T-helper 22 cell (primary cell): Measurements from ENCODE around the gene RTP5.
"Not testable (repeated sequence)": the region's sequence is repeated elsewhere in the genome, so short reads cannot be mapped to it uniquely, and the experiment has no call there.

Experiments used
- DNase-seq: peaks from one replicate; pipeline ENCODE4 v3.0.0-alpha.2; 2020; ENCODE audit warnings: low read depth

The RTP5 gene

DNA sequence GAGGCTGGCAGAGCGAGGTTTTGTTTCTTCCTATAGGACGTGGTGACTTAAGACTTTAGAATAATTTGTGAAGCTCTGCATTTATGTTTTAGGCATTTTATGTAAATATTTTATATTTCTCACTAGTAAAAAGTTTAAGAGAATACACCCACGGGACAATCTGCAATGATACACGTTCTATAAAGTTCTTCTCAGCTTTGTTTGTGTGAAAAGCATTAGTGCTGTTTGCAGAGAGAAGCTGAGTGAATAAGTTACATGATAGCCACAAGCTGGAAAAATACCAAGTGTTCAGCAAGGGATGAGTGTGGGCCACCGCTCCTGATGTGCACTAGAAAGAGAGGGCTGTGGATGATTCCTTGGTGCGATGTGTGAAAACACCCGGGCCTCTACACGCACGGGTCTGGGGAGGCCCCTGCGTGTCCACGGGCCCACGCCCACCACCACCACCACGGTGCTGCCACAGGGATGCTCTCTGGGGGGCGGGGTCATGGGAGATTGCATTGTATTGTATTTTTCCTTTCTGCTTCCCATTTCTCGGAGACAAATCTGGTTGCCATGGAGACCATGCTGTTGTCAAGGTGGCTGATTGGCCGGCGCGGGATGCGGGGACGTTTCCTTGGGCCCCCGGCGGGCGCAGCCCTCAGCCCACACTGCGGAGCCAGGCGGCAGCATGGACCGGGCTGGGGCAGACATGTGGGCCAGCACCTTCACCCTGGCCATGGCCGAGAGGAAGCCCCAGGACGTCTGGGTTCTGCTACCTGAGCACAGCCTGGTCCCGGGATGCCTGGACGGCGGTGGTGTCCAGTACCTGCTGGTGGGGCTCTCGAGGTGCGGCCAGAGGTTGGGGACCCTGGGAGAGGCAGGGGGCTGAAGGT, at the start of gene RTP5:
Gene RTP5, plus strand, starts transcription at position 643 of the 875 bp plus-strand sequence. Its CDS starts 28 bp downstream, at position 671.
- no peak for DNase-seq

DNA sequence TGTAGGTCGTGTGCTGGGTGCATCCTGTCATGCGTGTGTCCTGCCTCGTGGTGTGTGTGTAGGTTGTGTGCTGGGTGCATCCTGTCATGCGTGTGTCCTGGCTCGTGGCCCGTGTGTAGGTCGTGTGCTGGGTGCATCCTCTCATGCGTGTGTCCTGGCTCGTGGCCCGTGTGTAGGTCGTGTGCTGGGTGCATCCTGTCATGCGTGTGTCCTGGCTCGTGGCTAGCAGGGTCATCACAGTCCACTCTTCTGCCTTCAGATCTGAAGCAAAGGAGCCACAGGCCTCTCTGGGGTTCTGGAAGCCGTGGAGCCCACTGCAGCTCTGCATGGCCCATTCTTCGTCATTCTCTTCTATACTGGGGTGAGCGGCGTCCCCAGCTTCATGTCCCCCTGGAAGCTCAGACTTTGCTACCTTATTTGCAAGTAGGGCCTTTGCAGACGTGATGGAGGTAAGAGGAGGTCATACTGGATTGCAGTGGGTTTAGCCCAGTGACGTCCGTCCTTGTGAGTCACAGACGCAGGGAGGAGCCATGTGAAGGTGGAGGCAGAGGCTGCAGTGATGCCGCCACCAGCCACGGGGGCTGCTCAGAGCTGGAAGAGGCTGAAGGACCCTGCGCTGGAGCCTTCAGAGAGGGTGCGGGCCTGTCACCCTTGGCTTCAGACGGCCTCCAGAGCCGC, 49.4 kb upstream of the RTP5 start:
- not testable (repeated sequence) for DNase-seq

DNA sequence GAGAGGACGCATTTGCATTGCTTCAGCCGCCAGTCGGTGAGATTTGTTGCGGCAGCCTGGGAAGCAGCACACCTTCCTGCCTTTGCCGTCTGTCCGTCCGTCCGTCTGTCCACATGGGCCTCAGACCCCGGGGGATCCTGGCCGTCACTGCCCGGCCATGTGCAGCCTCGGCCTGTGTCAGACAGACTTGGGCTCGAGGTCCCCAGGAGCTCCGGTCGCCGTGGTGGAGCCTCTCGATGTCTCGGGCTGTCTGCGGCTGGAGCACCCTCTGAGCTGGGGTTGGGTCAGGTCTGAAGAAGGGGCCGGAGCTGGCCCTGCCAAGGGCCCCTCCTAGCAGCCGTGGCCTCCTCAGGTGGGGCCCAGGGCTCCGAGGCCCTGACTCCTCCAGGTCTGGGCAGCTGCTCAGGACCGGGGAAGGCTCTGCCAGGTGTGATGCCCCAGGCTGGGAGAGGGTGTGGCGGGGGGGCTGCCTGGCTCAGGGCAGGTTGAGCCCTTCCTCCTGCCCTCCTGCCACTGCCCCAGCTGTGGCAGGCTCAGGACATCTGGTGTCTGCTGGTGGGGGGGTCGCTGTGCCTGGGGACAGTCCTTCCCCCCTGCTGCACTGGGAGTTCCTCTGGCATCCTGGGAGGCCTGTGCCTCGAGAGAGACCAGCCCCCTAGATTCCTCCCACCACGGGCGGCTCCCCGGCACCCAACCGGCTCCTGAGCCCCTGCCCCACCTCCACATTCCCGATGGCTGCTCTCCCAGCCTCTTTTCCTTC, 48.7 kb upstream of the RTP5 start:
- DNase-seq: no peak

DNA sequence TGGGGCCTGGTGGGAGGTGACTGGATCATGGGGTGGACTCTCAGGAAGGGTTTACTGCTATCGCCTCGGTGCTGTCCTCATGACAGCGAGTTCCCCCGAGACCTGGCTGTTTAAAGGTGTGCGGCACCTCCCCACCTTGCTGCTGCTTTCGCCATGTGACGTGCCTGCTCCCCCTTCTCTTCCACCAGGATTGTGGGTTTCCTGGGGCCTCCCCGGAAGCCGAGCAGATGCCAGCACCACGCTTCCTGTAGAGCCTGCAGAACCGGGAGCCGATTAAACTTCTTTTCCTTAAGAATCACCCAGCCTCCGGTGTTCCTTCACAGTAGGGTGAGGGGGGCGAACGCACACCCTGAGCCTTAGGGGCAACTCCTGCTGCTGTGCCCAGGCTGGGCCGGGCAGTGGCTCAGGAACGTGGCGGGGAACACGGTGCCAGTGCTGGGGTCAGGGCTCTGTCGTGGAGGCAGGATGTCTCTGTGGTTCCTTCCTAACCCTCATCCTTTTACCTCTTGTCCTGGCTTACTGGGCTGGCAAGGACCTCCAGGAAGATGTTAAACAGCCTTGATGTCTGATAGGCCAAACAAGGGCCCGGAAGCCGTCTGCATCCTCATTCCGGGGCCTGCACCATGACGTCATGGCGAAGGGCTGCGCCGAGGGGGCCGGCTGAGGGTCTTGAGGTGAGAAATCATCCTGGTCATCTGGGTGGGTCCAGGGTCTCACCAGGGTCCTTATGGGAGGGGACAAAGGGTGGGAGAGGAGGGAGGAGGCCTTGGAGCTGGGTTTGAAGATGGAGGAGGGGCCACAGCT, 47.9 kb upstream of the RTP5 start:
- no peak for DNase-seq

DNA sequence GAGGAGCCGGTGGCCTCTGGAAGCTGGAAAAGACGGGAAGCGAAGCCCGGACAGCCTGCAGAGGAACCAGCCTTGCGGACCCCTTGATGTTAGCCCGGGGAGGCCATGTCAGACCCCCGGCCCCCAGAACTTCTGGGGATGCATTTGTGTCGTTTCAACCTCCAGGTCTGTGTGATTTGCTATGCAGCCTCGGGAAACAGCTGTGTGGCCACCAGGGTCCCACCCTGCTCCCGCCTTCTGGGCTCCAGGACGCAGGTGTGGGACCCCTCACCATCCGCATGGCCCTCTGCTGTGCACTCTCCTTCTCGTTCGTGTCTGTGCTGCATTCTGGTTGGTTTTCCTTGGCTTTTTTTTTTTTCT, 47.3 kb upstream of the RTP5 start:
- no peak for DNase-seq

DNA sequence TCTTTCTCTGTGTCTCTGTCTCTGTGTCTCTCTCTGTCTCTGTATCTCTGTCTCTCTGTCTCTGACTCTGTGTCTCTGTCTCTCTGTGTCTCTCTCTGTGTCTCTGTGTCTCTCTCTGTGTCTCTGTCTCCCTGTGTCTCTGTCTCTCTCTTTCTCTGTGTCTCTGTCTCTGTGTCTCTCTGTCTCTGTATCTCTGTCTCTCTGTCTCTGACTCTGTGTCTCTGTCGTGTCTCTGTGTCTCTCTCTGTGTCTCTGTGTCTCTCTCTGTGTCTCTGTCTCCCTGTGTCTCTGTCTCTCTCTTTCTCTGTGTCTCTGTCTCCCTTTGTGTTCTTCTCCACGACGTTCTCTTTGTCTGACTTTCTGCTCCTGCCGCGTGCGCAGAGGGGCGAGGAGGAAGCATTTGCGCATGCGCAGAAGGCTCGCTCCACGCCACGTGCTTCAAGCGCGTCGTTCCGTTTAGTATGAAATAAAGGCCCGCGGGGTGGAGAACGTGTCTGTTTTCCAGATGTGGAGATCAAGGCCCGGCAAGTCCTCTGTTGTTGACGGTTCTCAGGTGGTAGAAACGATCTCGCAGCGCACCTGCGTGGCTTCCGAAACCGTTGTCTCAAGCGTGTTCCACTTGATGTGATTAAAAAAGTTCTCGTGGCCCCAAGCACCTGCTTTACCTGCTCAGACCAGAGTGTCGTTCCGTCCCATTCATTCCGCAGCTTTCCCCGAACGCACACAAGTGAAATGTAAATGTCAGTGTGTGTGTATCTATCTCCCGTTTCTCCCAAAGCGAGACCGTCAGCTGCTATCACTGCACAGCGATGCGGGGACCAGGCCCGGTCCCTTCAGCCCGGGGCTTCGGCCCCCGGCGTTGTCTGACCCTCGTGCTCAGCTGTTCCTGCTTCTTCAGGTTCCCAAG, 45.7 kb upstream of the RTP5 start:
- DNase-seq: not testable (repeated sequence)

DNA sequence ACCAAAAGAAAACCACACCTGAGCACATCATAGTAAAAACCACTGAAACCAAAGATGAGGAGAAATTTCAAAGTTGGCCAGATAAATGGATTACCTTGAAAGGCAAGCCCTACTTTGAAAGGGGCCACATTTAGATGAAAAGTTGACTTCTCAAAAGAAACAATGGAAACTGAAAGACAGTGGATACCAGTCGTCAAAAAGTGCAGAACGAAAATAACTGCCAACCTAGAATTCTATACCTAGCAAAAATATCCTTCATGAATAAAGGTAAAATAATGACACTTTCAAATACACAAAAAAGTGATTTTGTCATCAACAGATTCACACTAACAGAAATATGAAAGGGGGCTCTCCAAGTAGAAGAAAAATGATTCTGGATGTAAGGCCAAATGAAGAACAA, 42.1 kb upstream of the RTP5 start:
- no peak for DNase-seq

DNA sequence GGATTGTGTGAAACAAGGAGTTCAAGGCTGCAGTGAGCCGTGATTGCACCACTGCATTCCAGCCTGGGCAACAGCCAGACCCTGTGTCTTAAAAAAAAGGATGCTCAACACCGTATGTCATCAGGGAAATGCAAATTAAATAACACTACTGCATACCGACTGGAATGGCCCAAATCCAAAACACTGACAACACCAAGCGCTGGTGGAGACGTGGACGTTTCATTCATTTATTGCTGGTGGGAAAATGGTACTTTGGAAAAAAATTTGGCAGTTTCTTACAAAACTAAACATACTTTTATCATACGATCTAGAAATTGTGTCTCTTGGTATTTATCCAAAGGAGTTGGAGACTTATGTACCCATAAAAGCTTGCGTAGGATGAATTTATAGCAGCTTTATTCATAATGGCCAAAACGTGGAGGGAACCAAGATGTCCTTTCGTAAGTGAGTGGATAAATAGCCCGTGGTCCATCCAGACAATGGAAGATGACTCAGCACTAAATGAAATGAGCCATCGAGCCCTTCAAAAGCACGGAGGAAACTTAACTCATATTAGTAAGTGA, 36.3 kb upstream of the RTP5 start:
- DNase-seq: no peak

DNA sequence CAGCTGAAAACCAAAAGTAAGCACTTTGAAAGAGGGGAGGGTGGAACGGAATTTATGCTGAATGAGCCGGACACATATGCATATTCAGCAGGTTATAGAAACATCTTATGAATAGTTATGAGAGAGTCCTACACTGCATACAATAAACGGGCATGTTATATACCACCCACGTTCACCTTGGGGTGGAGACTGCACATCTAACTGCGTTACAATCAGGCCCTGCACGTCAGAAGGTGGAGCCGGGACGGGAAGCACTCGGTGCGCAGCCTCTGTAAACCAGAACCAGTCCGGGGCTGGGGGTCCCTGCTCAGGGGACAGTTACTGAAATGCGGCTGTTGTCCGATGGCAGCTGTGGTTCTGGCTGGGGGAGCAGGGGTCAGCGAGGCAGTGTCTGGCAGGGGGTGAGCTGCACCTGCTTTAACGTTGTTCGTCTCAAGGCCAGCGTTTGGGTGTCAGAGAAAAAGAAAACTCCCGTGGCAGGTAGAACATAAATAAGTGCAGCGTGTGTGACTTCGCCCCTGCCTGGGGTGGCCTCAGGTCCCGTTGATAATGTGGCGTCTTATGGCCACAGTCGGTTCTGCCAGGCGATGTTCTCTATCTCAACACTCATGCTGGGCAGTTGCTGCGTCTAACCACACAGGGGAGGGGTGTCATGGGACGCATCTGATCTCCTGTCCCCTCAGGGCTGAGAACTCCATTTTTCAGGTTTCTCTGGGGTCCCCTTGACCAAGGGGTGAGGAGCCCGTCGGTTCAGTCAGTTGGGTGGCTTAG, 35.6 kb upstream of the RTP5 start:
- not testable (repeated sequence) for DNase-seq

DNA sequence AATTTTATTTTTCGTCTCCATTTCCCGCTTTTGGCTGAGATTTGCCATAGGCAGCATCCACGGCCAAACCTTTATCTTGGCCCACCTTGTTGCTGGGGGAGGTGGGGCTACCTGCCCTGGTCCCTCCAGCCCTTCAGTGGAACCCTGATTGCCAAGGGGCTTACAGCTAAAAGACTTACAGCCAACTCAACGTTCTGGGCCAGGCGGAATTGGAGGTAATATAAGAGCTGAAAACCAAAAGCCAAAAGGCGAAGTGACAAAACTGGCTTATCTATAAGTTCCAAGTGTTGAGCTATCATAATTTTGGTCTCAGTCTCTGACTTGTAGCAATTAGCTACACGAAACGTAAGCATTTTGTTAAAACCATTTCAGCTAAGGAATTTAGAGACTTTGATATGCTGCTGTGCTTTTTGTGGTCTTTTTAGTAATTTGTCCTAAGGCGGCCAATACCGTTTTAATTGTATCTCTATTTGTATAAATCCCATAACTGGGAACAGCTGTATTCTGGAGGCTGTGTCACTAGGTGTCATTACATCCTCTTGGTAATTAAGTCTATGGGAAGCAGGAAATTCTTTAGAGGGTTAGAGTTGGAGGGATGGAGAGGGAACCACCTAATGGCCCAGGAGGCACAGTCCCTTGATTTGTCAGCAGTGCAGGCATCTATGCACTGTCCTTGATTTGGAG, 34.9 kb upstream of the RTP5 start:
- no peak for DNase-seq

DNA sequence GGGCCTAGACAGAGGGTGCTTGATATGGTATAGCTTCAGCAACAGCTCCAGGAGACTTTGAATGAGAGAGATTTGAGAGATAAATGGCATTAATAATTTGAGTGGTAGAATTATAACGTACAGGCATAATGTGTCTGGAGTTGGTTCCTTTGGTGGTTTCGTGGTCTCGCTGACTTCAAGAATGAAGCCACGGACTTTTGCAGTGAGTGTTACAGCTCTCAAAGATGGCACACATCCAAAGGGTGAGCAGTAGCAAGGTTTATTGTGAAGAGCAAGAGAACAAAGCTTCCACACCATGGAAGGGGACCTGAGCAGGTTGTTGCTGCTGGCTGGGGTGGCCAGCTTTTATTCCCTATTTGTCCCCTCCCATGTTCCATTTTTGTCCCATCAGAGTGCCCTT, 33.9 kb upstream of the RTP5 start:
- DNase-seq: no peak

DNA sequence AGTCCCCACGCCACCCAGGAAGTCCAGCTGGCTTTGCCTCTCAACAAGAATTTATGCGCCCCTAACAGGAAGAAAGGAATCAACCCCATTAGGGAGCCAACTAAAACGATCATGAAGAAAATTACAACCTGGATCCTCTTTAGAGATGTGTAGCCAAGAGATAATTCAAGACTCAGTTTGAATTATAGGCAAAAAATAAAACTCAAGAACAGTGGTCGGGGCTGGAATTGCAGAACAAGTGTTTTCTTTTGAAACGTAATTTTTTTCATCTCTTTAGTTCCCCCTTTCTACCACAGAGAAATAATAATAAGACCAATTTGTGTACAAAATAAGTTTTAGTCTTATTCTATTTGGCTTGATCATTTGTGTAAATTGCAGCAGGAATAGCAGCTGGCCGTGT, 33.2 kb upstream of the RTP5 start:
- DNase-seq: no peak

DNA sequence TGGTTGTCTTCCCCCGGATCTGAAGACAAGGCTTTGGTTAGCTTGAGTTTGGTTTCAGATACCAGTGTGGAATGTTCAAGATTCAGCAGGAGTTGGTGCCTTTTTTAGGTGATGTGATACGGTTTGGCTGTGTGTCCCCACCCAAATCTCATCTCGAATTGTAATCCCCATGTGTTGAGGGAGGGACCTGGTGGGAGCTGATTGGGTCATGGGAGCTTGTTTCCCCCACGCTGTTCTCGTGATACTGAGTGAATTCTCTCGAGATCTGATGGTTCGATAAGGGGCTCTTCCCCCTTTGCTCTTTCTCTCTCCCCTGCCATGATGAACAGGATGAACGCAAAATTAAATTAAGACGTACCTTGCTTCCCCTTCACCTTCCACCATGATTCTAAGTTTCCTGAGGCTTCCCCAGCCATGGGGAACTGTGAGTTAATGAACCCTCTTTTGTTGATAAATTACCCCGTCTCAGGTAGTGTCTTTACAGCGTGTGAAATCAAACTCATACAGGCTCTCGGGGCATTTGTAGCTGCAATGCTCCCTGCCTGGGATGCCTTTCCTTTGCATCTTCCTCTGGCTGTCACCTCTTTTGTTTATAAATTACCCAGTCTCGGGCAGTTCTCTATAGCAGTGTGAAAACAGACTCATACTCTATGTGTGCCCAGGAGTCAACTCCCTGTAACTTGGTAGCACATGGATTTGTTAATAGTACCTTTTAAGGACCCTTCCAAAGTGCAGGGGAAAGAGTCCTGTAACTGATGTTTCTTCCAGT, 32.1 kb upstream of the RTP5 start:
- DNase-seq: no peak

DNA sequence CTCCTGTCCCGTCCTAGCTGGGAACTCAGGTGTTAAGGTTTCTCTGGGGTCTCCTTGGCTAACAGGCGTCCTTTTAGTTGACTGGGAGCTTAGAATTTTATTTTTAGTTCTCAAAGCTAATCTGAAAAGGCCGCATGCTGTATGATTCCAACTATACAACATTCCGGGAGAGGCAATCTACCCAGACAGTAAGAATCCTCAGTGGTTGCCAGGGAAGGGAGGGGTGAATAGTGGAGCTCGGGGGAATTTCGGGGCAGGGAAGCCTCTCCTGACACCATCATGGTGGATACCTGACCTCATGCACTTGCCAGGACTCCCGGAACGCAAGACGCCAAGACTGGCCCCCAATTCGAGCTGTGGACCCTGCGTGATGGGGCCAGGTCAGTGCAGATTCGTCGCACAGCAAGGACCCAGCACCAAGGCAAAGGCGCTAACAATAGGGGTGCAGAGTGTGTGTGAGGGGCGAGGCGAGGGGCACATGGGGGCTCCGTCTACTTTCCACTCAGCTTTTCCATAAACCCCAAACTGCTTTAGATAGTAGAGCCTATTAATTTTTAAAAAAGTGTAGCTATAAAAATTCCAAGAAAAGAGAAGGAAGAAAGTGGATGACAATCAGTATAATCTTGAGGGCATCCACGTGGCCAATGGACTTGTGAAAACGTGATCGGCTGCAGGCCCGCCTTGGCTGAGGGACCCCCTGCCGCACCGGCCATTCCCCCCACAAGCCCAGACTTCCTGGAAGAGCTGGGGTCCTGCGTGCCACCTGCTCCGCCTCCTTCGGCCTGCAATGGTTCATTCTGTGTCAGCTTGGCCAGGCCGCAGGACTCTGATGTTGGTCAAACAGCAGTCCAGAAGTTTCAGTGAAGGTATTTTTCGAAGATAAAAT, 28.1 kb upstream of the RTP5 start:
- DNase-seq: no peak

DNA sequence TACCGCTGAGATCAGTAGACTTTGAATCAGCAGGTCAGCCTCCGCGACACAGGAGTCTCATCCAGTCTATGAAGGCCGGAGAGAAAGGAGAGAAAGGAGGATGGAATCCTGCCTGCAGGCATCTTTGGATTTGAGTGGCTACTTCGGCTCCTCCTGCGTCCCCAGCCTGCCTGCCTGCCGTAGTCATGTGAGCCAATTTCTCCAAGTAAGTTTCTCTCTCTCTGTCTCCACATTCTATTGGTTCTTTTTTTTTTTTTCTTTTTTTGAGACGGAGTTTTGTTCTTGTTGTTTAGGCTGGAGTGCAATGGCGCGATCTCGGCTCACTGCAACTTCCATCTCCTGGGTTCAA, 27.5 kb upstream of the RTP5 start:
- DNase-seq: no peak

DNA sequence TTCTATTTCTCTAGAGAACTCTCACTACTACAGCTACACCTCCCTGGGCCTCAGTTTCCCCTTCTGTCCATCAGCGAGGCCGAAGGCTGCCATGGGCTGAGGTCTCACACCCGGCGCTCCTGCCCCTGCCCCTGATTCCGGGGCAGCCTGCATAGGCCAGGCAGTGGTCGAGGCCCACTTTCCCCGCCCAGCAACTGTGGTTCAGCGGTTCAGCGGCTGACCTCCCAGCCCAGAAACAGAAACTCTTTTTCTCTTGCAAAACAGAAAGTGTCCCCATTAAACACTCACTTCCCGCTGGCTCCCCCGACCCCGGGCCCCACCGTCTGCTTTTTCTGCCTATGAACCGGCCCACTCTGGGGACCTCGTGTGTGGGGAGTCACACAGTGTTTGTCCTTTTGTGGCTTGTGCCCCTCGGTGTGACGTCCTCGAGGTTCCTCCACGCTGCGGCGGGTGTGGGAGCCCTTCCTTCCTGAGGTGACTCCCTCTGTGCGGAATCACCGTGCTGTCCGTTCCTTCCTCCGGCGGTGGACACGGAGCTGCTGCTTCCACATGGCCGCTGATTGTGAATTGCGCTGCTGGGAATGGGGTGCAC, 26.8 kb upstream of the RTP5 start:
- no peak for DNase-seq
